Activated CD8-positive, alpha-beta memory T cell treated with anti-CD3 and anti-CD28 coated beads, Interleukin-2, amount 50 U/mL, for 1 hour (primary cell): Measurements from ENCODE around the gene CREB3L4.
A peak's percentile ranks its signal among the peaks of the same experiment; 100 is the strongest.

Experiments used
- DNase-seq: peaks from one replicate; pipeline ENCODE4 v3.0.0-alpha.2; 2020; ENCODE audit errors: extremely low read depth

CREB3L4 gene

GRCh38 chr1:153967107-153967999 lies at the start of gene CREB3L4:
TSS of gene CREB3L4 (plus strand) at chr1:153967902. CDS start at chr1:153968526, 624 bp downstream.
- no peak for DNase-seq

- DNase-seq, result no peak
Measured at GRCh38 chr1:153919876-153920852, 47.5 kb upstream of the CREB3L4 start.

- no peak for DNase-seq
Measured at GRCh38 chr1:153921080-153921802, 46.5 kb upstream of the CREB3L4 start.

- DNase-seq, result no peak
Measured at GRCh38 chr1:153921803-153922075, 46.0 kb upstream of the CREB3L4 start.

GRCh38 chr1:153922076-153922971 lies 45.4 kb upstream of the CREB3L4 start:
- DNase-seq, result no peak

DNA sequence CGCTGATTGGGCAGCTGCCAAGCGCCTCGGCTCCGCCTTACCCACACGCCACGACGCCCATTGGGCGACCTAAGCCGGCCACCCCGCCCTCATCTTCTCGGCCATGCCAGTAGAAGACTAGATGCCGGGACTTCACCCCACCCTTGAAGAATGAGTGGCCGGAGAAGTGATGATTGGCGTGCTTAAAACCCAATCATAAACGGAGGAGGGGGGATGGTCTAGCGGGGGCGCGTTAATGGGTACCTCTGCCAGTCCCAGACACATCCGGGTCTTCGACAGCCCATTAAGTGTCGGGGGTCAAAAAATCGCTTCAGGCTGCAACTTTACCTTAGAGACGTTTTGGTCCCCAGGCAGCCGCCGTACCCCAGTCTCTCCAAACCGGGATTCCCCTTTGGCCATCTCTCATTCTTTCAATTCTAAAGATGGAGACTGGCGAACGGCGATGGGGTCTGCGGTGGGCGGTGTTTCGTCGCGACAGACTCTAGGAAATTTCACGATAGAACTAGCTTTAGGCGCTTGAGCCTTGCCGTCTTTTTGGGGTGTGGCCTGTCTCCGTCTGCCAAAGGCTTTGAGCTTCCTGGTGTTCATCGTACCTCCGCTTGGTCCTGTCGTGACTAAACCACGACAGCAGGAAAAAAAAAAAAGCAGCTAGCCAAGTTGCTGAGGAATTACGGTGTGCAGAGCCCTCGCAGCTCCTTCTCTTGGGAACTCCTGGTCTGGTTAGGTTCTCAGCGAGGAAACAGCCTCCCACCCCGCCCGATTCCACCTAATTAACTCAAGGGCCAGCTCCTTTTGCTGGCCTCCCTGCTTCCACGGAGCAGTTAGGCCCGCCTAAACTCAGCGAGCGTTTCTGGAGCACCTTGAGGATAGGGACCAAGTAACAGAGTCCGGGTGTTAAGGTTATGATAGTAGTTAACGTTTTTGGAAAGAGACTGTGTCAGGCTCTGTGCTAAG lies 44.5 kb upstream of the CREB3L4 start, which contains the start of gene GATAD2B:
Gene GATAD2B (minus strand): TSS at position 1 of the 954 bp plus-strand sequence. CDS start 94,625 bp downstream, outside the sequence.
- peak; percentile 99 for DNase-seq

GRCh38 chr1:153926405-153926804 lies 41.3 kb upstream of the CREB3L4 start:
- DNase-seq, result no peak

DNA sequence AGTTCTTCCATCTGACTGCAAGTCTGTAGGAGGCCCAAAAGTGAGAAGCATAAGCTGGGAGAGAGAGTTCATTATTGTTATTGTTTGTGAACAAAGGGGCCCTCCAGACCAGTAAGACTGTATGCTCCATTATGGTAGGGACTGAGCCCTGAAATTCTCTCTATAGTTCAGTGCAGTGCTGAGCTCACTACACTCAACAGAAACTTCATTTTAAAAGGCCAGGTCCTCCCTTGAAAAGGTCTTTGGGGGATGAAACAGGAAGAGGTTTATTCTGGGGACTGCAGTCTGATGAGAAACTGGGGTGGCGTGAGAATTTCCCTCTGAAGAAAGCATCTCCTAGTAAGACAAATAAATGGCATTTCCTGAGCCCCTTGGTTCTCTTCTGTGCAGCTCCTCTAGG lies 39.5 kb upstream of the CREB3L4 start:
- no peak for DNase-seq

GRCh38 chr1:153928791-153929341 lies 38.8 kb upstream of the CREB3L4 start:
- no peak for DNase-seq

DNA sequence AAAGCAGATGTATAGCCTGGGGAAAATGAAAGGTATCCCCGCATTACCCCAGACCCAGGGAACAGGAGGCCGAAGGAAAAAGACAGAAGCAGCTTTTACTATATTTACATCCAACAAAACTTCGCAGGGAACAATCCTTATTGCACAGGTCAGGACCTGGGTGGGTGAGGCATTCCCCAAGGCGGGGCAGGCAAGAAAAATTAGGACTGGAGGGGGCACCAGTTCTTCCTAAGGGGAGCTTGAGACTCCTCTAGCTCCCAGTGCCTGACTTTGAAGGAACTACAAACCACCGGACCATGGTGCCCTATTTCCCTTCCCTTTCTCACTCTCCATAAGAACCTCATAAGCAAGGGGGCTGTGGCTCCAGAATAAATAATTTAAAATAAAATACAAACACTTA lies 38.3 kb upstream of the CREB3L4 start:
- DNase-seq, result no peak

GRCh38 chr1:153929981-153930948 lies 37.4 kb upstream of the CREB3L4 start:
- DNase-seq, result no peak

DNA sequence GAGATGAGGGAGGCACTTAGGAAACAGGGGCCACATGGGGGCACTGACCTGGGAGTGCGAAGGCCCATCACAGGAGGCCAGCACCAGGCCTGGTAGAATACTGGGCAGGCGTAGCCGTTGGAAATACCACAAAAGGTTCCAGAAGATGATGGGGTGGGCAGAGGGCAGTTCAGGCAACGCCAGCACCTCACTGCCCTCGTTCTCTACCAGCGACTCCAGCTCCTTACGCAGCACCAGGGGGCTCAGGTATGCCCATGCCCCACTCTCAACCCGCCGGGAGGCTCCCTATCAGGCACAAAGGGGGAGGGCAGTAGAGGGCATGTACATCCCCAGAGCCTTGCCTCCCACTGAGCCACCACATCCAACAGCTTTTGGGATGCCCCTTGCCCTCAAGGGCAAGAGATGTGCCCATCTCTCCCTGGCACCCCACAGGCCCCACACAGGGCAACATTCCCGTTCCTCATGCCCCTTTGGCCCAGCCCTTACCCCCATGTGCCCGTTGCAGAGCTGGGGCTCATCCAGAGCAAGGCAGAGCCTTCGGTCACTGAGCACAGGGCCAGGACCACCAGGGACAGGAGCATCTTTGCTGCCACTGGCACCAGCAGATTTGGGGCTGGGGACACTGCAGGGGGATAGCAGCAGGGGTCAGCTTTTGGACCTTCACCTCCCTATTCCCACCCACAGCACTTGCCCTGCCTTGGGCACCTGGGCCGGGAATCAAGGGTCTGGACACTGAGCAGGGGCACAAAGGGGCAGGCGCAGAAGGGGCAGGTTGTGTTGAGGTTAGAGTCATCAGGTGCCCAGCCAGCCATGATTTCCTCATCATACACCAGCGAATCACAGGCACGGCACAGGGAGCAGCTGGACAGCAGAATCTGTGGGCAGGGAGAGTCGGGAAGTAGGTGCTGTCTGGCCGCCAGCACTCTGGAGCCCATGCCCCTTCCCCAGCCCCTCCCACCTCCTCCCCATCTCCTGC lies 35.3 kb upstream of the CREB3L4 start:
- DNase-seq, result no peak

DNA sequence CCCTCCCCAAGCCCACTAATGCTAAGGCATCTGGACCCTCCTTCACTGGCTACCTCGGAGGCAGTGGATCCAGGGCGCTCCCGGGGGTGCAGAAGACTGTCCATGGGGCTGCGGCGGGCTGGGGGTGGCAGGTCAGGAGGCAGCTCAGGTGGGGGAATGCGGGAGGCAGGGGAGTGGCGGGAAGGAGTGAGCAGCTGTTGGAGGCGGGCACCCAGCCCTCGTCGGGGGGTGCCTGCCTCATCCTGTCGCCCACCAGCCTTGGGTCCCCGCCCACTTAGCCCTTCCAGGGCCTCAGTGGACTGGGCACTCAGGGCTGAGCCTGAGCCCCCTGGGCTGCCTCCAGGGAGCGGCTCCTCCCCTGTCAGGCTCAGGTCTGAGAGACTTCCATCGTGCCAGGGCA lies 34.3 kb upstream of the CREB3L4 start:
- no peak for DNase-seq

- DNase-seq, result no peak
Measured at GRCh38 chr1:153933955-153934354, 33.7 kb upstream of the CREB3L4 start.

DNA sequence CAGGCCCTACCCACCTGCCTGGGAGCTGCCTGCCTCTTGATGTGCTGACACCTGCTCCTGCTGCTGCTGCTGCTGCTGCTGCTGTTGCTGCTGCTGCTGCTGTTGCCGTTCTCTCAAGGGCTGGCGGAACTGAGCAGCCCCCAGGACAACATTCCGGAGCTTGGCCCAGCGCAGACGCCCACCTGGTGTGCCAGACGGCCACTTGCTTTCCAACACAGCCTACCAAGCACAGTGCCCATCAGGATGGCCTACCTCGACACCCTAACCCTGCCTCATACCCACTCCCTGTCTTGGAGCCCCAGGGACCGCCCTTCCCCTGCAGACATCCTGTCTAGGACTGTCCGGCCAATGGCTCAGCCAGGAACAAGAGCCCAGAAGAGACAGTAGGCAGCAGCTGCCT lies 33.0 kb upstream of the CREB3L4 start:
- DNase-seq, result no peak

DNA sequence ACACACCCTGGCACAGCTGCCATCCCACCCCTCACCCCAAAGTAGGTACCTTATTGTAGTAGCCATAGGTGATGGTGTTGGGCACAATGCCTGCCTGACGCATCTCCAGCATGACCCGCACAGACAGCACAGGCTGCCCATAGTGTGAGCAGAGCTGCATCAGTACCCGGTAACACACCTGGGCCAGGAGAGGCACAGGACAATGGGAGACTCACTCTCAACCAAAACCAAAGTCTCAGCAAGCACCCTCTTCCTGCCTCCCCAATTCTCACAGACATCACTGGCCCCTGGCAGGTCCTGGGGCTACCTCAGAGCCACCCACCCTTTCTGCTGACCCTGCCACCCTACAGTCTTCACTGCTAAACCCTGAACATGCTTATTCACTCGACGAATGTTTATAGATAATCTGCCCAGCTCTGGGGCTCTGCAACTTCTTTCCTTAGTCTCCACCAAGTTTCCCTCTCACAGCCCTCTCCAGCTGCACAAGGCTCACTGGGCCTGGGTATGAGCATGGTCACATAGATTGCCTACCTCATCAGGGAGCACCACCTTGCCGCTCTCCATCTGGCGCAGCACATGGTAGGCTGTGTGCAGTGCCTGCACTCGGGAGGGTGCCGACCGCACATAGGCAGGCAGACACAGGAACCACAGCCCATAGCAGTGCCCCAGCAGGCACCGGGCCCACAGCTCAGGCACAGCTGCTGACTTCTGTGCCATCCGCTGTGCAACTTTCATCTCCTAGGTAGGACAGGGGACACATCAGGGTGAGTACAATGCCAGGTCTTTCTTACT lies 31.5 kb upstream of the CREB3L4 start:
- DNase-seq, result no peak
